ENCODE data around the gene TMC7. TPM values are rescaled to one million over a fixed set of nuclear protein-coding genes. Genes with fewer than 3 reads are reported as not detected.

The TMC7 gene
- 5.2 TPM for total RNA-seq (2021; ENCODE audit: unreplicated experiment)
- 3.5 and 3.9 TPM in 2 replicates for polyA plus RNA-seq (2012)
- Bru-seq, nascent RNA = percentile 53 among the genes with signal in this experiment
- BruChase-seq, experiment 1, labeled RNA remaining after a 6-hour chase = percentile 53 among the genes with signal in this experiment
- BruChase-seq, experiment 2, labeled RNA remaining after a 2-hour chase = percentile 51 among the genes with signal in this experiment
- long read RNA-seq, partial matches to known transcripts = 0 of 10 reads
- long read RNA-seq, other reads (novel, unspliced or antisense) = 7 of 10 reads

DNA sequence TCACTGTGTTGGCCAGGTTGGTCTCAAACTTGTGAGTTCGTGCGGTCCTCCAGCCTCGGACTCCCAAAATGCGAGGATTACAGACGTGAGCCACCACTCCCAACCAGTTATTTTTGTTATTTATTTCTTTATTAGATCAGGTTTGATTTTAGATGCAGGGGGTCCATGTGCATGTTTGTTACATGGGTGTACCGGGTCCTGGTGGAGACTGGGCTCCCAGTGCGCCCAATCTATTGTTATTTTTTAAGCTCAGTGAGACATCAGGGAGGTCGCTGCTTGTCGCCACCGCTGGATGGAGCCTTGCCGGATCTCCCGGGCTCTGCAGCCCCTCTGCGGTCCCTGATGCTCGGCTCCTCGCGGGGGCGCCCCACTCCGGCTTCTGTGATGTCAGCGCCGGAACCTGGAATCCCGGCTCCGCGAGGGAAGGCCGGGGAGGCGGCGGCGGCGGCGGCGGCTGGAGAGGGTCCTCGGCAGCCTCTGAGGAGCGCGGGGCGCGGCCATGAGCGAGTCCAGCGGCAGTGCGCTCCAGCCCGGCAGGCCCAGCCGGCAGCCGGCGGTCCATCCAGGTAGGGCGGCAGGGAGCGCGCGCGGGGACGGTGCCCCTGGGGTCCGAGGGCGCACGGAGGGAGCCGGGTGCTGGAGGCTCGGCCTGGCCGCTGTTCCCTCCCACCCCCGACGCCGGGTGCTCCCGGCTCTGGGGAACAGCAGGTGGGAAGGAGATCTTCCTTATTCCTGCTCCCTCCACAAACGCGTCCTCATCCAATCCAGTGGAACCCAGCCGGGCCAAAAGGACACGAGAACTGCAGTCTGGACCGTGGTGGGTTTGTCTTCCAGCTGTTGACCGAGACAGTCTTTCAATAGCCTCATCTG lies at the start of gene TMC7:
Gene TMC7, plus strand, starts transcription at position 370 of the 870 bp plus-strand sequence. Its CDS starts 130 bp downstream, at position 500.
- peak within 1 kb of the TSS; percentile 85 for H3K4me2 ChIP-seq (ENCODE audit: low read length)
- H4K20me1 ChIP-seq (ENCODE audit: insufficient read depth) = no peaks in the 10 kb centered on the region
- RAD21 ChIA-PET (ENCODE audit: low non-redundant PET in 1 of 2, low total read pairs in 2 of 2, uncharacterized antibody in 2 of 2, unreplicated experiment in 2 of 2) = interaction anchor here (0.6 to 0.9 kb wide), 3 partner anchors 15 to 89 kb away, joined by 3 to 4 read pairs (median 3); no protein-coding TSS in a partner anchor
- peak within 1 kb of the TSS; percentile 92 for H2AFZ ChIP-seq (ENCODE audit: low read depth, low read length, poor library complexity, severe bottlenecking)
- DNase-seq (ENCODE audit: low read depth, low spot score) (peak; percentile 80), ATAC-seq (peak; percentile 94)
- peak within 1 kb of the TSS; percentile 60 for H3K27ac ChIP-seq (ENCODE audit: low read depth, low read length)
- H3K9ac ChIP-seq (ENCODE audit: low read length) = peak within 1 kb of the TSS; percentile 73
- H3K36me3 ChIP-seq (ENCODE audit: control insufficient read depth in 1 of 2, insufficient read depth in 2 of 2, low read length in 2 of 2) = no peaks in the 10 kb centered on the region
- no peak for TF ChIP-seq FOSL1 (IDR thresholded peaks at IDR 0.05; ENCODE audit: low read depth)
- TF ChIP-seq, protein P1, sequence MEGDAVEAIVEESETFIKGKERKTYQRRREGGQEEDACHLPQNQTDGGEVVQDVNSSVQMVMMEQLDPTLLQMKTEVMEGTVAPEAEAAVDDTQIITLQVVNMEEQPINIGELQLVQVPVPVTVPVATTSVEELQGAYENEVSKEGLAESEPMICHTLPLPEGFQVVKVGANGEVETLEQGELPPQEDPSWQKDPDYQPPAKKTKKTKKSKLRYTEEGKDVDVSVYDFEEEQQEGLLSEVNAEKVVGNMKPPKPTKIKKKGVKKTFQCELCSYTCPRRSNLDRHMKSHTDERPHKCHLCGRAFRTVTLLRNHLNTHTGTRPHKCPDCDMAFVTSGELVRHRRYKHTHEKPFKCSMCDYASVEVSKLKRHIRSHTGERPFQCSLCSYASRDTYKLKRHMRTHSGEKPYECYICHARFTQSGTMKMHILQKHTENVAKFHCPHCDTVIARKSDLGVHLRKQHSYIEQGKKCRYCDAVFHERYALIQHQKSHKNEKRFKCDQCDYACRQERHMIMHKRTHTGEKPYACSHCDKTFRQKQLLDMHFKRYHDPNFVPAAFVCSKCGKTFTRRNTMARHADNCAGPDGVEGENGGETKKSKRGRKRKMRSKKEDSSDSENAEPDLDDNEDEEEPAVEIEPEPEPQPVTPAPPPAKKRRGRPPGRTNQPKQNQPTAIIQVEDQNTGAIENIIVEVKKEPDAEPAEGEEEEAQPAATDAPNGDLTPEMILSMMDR (IDR thresholded peaks at IDR 0.05 in 2 of 3, conservative IDR thresholded peaks at IDR 0.05 in 1 of 3; ENCODE audit: borderline replicate concordance in 1 of 3, insufficient read depth in 1 of 3, low read depth in 2 of 3, low read length in 2 of 3) = peak; percentile 80 to 99 (median 82)
- TF ChIP-seq EZH2 (IDR thresholded peaks at IDR 0.05) = no peak
- no peak for TF ChIP-seq YY1 (IDR thresholded peaks at IDR 0.05; ENCODE audit: extremely low read depth, insufficient replicate concordance, low read depth, low read length)
- no peak for TF ChIP-seq CEBPB (IDR thresholded peaks at IDR 0.05; ENCODE audit: low read depth)
- no peak for TF ChIP-seq EZH2phosphoT487 (IDR thresholded peaks at IDR 0.05; ENCODE audit: borderline replicate concordance)
- TF ChIP-seq RAD21 (IDR thresholded peaks at IDR 0.05; ENCODE audit: low read depth) = peak; percentile 97
- TF ChIP-seq ZFX (IDR thresholded peaks at IDR 0.05) = peak; percentile 70; the same call in 1 of the 2 replicates
- TF ChIP-seq TCF7L2 (IDR thresholded peaks at IDR 0.05; ENCODE audit: borderline replicate concordance, extremely low read depth, insufficient read depth, insufficient read length) = peak; percentile 65
- TF ChIP-seq POLR2AphosphoS5 (IDR thresholded peaks at IDR 0.05; ENCODE audit: low read depth, low read length) = peak; percentile 56
- TF ChIP-seq, protein P2, sequence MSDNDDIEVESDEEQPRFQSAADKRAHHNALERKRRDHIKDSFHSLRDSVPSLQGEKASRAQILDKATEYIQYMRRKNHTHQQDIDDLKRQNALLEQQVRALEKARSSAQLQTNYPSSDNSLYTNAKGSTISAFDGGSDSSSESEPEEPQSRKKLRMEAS (IDR thresholded peaks at IDR 0.05) = 0 out of 2 replicates have a peak, but pooled peaks have one; percentile 45
- 0 out of 2 replicates have a peak, but pooled peaks have one; percentile 73 for TF ChIP-seq CBX3 (IDR thresholded peaks at IDR 0.05; ENCODE audit: low read depth)
- no peak for TF ChIP-seq ZNF274 (IDR thresholded peaks at IDR 0.05; ENCODE audit: low read depth, low read length)
- CTCF ChIA-PET = interaction anchor here (0.6 to 1.9 kb wide), 14 partner anchors 9 to 196 kb away, joined by 3 to 13 read pairs (median 6); partner anchors contain the start of genes ARL6IP1 and COQ7
- no peaks in the 10 kb centered on the region for H3K9me2 ChIP-seq (ENCODE audit: insufficient read depth)
- POLR2A ChIA-PET = interaction anchor here (0.9 to 1.6 kb wide), 4 partner anchors 9 to 182 kb away, joined by 3 to 7 read pairs (median 3); partner anchors contain the start of gene ARL6IP1
- intact Hi-C loops (cut with micrococcal nuclease) = loop anchor here (1.0 to 5.0 kb wide), 4 partner anchors 84 to 394 kb away; partner anchors contain the start of gene COQ7
- H3K4me1 ChIP-seq (ENCODE audit: control insufficient read depth in 1 of 2, insufficient read depth in 2 of 2, low read length in 2 of 2) = peaks cover 9 to 24% of the 10 kb centered on the region in 2 experiments; a peak in 3 of 4 replicates
- H3K4me3 ChIP-seq (replicated peaks in 1 of 2; ENCODE audit: low read depth in 1 of 2, low read length in 2 of 2) = peak within 1 kb of the TSS; percentile 58 to 68
- H3K9me3 ChIP-seq (ENCODE audit: control insufficient read depth in 1 of 2, insufficient read depth in 1 of 2, low read depth in 1 of 2, low read length in 2 of 2) = no peaks in the 10 kb centered on the region
- H3K79me2 ChIP-seq (ENCODE audit: insufficient read depth, low read length) = no peaks in the 10 kb centered on the region
- no peaks in the 10 kb centered on the region for H3K27me3 ChIP-seq (ENCODE audit: insufficient read depth, low read length)
- BruUV-seq (replicated peaks) = no TSS peak
